AG04449 (cell line): ENCODE data around the gene NEXN.
A peak's percentile ranks its signal among the peaks of the same experiment; 100 is the strongest.

Experiments used
- CTCF ChIA-PET: fragments of 350-600 bp; formaldehyde crosslinking; extraction: SDS; loops from one replicate; lab custom pipeline; 2021; ENCODE audit warnings: antibody characterized with exemption; lab: Yijun Ruan, JAX
- POLR2A ChIA-PET: fragments of 400-600, 350-600 bp; formaldehyde crosslinking; extraction: SDS; loops from one replicate; lab custom pipeline; 2020; ENCODE audit warnings: antibody characterized with exemption, inconsistent platforms; lab: Yijun Ruan, JAX
- DNase-seq: peaks from one replicate; pipeline ENCODE4 v3.0.0-alpha.2; 2010; ENCODE audit warnings: low read depth, low spot score
- H3K4me3 ChIP-seq: 2 replicates; pipeline ENCODE4 v1.5.1; 2011; ENCODE audit warnings: low read depth, mild to moderate bottlenecking, control low read depth, low read length
- CTCF ChIP-seq: IDR thresholded peaks from one replicate; pipeline ENCODE4 v1.5.1; 2011; ENCODE audit warnings: mild to moderate bottlenecking, moderate library complexity, low read length, control low read depth, inconsistent platforms; ENCODE audit not compliant: insufficient read depth; ENCODE audit errors: missing control alignments

The NEXN gene

GRCh38 chr1:77929806-77930205 lies 41.4 kb downstream of the NEXN start:
- no peak overlapping the region for H3K4me3 ChIP-seq
- no peak for DNase-seq
- CTCF ChIA-PET, result no interaction called here
- POLR2A ChIA-PET, result no interaction called here
- TF ChIP-seq CTCF, result no peak

GRCh38 chr1:77938651-77939050 lies 50.2 kb downstream of the NEXN start:
- ChIA-PET POLR2A (no interaction called here), CTCF (no interaction called here)
- H3K4me3 ChIP-seq, result no peak overlapping the region
- TF ChIP-seq CTCF, result no peak
- no peak for DNase-seq

GRCh38 chr1:77940921-77941570 lies 52.6 kb downstream of the NEXN start:
- TF ChIP-seq CTCF, result no peak
- H3K4me3 ChIP-seq, result no peak overlapping the region
- ChIA-PET POLR2A (no interaction called here), CTCF (interaction anchor here (1.5 kb wide), 1 partner anchor 173 kb away, joined by 4 read pairs; no protein-coding TSS in a partner anchor)
- DNase-seq, result no peak

- TF ChIP-seq CTCF, result no peak
- no peak for DNase-seq
- ChIA-PET POLR2A (no interaction called here), CTCF (interaction anchor here (0.9 to 2.5 kb wide), 4 partner anchors 12 to 171 kb away, joined by 3 to 9 read pairs (median 3); no protein-coding TSS in a partner anchor)
- no peak overlapping the region for H3K4me3 ChIP-seq
Measured at GRCh38 chr1:77942400-77943140, 54.1 kb downstream of the NEXN start.

GRCh38 chr1:77945345-77945744 lies 56.9 kb downstream of the NEXN start:
- CTCF ChIA-PET, result interaction anchor here (1.0 kb wide), 1 partner anchor 169 kb away, joined by 5 read pairs; no protein-coding TSS in a partner anchor
- POLR2A ChIA-PET, result no interaction called here
- no peak overlapping the region for H3K4me3 ChIP-seq
- DNase-seq, result no peak
- TF ChIP-seq CTCF, result no peak

GRCh38 chr1:77948841-77949424 lies 60.5 kb downstream of the NEXN start:
- POLR2A ChIA-PET, result no interaction called here
- no peak for DNase-seq
- peak; percentile 15 for TF ChIP-seq CTCF
- no peak overlapping the region for H3K4me3 ChIP-seq
- CTCF ChIA-PET, result interaction anchor here (1.1 to 2.6 kb wide), 2 partner anchors 11 to 165 kb away, joined by 3 to 17 read pairs; no protein-coding TSS in a partner anchor
